Measurements from ENCODE around the gene NENF. TPM values are rescaled to one million over a fixed set of nuclear protein-coding genes. Genes with fewer than 3 reads are reported as not detected.
"Not testable (repeated sequence)": the region's sequence is repeated elsewhere in the genome, so short reads cannot be mapped to it uniquely, and the experiment has no call there.

NENF gene
- total RNA-seq = 40.9 TPM

DNA sequence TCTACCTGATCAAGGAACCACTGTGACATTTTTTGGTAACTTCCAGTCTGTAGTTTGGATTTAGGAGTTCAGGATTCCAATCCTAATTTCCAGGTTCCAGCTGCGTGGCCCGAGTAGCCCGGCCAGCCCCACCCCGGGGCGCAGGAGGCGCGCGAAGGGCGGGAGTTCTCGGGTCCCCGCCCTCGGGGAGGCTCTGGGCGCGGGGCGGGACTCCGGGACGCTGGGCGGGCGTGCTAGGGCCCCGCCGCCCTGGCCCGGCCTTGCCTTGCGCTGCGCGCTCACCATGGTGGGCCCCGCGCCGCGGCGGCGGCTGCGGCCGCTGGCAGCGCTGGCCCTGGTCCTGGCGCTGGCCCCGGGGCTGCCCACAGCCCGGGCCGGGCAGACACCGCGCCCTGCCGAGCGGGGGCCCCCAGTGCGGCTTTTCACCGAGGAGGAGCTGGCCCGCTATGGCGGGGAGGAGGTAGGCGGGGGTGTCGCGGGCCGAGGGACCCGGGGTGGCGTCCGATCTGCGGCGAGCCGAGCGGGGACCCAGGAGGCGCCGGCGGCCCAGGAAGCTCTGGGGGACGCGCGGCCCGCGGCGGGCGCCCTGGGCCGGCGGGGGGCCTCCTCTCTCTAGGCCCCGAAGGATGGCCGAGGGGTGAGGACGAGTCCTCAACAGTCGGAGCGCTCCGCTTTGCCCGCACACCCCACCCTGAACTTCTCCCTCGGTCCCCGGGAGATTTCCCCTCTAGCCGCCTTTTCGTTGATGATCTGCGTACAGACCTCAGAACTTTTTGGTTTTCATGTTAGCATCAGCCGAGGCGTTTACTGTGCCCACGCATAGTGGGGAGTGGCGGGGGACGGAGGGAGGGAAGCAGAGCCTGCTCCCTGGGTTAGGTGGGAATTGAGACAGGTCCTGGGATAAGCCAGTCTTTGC is at the start of gene NENF:
Gene NENF, plus strand, starts transcription at position 260 of the 916 bp plus-strand sequence. Its CDS starts 24 bp downstream, at position 284.
- ATAC-seq = peak; percentile 99

DNA sequence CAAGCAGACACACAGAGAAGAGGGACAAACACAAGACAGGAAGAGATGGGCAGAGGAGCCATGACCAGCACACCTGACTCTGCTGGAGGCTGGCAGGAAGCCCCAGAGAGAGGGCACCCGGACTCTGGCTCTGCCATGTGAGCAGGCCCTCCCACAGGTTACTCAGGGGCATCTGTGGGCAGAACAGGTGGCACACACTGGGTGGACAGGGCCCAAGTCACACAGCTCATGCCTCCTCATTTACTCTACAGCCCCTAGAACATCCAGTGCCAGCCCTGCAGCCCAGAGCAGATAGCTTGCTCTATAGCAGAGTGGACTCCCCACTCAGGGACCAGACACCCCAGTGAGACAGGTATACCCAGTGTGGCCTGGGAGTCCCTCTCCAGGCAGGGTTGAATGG is 46.7 kb upstream of the NENF start:
- peak; percentile 23 for ATAC-seq

DNA sequence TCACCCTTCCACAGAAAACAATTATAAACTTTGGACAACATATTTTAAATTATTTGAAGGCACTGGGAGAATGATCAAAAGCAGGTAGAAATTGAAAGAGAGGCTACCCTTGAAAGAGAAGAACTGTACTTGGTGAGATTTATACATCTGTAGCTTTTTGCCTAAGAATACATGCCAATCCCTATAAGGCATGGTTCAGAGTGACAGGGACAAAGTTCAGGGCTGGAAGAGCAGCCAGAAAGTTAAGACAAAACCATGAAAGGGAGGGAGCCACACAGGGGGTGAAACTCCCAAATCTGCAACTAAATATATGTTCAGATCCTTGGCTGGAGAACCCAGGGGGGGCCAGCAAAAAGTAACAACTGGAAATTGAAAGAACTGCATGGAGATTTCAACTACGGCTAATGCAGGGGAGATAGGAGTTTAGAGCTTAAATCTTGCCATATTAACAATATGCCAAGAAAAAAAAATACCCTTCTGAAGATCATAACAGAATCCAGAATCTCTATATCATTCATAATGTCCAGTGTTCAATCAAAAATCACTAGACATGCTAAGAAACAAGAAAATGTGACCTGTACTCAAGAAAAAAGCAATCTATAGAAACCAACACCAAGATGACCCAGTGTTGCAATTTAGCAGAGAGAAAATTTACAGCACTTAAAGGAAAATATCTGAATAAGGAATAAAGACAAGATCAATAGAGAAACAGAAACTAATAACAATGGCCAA is 43.6 kb upstream of the NENF start:
- no peak for ATAC-seq

DNA sequence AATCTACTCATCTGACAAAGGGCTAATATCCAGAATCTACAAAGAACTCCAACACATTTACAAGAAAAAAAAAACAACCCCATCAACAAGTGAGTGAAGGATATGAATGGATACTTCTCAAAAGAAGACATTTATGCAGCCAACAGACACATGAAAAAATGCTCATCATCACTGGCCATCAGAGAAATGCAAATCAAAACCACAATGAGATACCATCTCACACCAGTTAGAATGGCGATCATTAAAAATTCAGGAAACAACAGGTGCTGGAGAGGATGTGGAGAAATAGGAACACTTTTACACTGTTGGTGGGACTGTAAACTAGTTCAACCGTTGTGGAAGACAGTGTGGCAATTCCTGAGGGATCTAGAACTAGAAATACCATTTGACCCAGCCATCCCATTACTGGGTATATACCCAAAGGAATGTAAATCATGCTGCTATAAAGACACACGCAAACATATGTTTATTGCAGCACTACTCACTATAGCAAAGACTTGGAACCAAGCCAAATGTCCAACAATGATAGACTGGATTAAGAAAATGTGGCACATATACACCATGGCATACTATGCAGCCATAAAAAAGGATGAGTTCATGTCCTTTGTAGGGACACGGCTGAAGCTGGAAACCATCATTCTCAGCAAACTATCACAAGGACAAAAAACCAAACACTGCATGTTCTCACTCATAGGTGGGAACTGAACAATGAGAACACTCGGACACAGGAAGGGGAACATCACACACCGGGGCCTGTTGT is 36.9 kb upstream of the NENF start:
- ATAC-seq = not testable (repeated sequence)

DNA sequence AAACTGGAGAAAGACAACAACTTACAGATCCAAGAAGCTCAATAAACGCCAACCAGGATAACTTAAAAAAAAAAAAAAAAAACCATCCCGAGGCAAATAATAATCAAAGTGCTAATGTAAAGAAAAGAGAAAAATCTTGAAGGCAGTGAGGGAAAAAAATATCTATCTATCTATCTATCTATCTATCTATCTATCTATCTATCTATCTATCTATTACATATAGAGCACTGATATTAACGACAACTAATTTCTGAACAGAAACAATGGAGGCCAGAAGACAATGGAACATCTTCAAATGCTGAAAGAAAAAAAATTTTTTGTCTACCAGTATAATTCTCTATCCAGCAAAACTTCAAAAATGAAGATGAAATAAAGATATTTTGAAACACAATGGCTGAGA is 36.1 kb upstream of the NENF start:
- ATAC-seq = no peak

DNA sequence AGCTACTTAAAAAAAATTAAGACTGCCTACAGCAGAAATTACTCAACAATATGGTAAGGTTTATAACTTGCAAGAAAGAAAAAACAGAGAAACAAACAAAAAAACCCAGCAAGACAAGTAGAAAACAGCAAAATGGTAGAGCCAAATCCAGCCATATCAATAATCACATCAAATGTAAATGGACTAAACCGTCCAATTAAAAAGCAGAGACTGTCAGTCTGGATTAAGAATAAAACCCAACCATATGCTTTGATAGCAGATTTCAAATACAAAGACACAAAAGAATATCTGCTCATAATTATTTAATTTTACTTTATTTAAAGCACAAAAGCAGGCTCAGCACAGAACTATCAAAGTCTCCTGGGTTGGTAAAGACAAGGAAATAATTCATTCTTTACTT is 35.5 kb upstream of the NENF start:
- no peak for ATAC-seq

DNA sequence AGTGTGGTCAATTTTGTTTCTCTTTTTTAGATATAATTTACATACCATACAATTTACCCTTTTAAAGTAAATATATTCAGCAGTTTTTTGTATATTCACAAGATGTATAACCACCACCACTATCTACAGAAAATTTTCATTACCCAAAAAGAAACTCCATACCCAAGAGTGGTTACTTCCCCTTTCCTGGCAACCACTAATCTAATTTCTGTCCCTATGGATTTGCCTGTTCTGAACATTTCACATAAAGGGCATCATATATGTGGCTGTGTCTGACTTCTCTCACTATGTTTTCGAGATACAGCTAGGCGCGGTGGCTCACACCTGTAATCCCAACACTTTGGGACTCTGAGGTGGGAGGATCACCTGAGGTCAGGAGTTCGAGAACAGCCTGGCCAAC is 31.7 kb upstream of the NENF start:
- ATAC-seq = no peak

DNA sequence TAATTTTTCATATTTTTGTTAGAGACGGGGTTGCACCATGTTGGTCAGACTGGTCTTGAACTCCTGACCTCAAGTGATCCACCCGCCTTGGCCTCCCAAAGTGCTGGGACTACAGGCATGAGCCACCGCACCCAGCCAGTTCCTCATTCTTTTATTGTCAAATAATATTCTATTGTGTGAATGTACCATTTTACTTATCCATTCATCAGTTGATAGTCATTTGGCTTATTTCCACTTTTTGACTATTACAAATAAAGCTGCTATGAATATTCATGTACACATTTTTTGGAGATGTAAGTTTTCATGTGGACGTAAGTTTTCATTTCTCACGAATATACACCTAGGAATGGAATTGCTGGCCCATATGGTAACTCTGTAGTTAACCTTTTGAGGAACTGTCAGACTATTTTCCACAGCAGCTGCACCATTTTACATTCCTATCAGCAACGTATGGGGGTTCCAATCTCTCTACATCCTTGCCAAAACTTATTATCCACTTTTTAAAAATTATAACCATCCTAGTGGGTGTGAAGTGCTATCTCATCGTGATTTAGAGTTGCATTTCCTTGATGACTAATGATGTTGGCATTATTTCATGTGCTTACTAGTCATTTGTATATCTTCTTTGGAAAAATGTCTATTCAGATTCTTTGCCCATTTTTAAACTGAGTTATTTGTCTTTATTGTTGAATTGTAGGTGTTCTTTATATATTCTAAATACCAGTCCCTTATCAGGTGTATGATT is 30.7 kb upstream of the NENF start:
- peak; percentile 68 for ATAC-seq

DNA sequence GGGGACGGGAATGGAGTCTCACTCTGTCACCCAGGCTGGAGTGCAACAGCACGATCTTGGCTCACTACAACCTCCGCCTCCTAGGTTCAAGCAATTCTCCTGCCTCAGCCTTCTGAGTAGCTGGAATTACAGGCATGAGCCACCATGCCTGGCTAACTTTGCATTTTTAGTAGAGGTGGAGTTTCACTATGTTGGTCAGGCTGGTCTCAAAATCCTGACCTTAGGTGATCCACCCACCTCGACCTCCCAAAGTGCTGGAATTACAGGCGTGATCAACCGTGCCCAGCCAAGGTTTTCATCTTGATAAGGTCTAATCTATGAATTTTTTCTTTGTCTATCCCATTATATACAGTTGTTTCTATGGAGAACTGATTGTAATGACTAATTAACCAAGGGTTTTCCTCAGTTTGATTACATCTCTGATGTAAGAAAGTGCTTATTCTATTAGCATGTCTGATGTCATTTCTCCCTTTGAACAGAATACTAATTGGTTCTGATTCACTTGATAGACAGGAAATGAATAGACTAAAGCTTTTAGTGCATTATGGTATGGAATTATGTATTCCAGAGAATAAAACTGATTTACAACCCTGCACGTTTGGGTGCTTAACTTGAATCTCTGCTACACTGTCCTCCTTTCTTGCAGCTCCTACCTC is 29.9 kb upstream of the NENF start:
- peak; percentile 43 for ATAC-seq

DNA sequence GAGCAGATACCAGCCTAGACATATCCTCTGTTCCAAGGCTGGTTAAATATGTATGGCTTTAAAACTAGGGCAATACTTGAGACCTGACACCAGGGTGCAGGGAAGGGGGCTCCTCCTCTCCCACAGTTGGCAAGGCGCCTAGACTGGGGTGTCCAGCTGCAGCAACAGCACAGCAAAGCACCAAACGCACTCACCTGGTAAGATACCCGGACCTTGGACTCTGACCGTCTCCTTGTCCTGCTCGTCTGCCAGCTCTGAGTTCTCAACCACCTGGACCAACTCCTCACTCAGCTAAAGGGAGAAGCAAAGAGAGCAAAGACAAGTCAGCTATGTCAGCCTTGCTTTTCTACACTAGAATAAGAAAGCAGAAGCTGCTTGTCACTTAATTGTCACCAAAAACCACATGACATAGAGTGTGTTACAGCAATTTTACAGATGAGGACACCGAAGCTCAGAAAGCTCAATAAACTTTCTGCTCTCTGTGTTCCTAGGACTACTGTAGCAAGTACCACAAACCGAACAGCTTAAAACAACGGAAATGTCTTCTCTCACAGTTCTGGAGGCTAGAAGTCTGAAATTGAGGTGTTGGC is 22.4 kb upstream of the NENF start:
- no peak for ATAC-seq

DNA sequence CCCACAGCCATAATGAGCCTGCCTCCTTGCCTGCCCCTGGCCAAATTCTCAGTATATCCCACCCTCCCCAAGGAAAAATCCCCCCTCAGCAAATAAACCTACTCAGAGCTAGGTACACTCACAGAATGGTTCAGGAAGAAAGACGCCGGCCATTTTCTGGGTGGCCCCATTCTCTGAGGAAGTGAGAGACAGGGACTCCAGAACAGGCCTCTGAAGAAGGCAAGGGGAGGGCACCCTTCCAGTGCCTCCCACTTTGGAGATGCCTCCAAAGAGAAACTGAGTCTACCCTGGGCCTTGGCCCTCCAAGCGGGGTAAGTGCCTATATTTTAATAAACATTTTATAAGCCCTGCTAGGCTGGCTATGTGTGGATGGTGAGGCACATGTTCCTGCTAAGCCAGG is 20.3 kb upstream of the NENF start:
- no peak for ATAC-seq

DNA sequence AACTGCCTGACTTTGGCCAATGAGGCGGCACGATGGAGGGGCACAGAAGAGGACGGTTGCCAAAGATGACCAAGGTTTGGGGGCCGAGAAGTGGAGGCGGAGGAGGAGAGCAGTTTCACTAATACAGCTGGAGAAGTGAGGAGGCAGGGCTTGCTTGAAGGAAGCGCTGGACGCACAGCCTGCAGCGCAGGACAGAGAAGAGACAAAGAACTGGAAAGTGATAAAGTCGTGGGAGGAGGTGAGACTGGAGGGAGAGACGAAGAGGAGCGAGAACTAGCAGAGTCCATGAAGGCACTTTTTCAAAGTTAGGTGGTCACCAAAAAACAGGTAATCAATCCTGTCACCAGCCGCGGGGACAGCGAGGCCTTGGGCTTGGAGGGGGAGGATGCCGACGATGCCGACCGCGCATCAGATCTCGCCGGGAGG is 18.8 kb upstream of the NENF start:
- peak; percentile 5 for ATAC-seq

DNA sequence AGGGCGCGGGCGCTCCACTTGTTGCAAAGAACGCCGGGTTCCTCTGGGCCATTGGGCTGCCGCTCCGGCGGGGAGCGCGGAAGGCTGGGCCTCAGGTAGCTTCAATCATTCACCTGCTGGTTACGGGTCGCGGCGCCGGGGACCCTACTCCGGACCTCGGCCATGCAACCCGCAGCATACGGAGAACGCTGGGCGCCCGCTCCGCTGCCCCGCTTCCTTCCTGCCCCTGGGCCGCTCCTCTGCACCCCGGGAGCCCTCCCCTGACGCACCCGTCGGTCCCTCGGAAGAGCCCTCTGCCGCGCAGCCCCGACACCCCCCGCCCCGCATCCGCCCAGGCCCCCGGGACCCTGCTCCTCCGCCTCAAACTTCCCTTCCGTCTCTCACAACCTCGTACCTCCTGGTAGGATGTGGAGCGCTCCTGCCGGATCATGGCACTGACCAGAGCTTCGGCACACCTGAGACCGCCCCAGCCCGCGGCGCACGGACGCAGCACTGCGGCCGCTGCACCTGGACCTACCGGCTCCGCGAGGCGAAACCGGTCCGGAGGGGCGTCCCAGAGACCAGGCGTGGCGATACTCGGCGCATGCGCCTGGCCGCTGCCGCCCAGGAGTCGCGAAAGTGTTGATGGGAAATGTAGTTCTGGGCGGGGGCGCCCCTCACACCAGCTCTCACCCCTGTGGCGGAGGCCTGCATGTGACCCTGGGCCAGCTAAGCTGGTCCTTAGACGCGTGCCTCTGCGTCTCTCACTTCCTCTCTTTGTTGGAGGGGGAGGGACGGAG is 18.2 kb upstream of the NENF start, which contains the start of gene PACC1:
Gene PACC1, minus strand, starts transcription at position 559 of the 779 bp plus-strand sequence. Its CDS starts 129 bp downstream, at position 430.
- ATAC-seq = peak; percentile 93

DNA sequence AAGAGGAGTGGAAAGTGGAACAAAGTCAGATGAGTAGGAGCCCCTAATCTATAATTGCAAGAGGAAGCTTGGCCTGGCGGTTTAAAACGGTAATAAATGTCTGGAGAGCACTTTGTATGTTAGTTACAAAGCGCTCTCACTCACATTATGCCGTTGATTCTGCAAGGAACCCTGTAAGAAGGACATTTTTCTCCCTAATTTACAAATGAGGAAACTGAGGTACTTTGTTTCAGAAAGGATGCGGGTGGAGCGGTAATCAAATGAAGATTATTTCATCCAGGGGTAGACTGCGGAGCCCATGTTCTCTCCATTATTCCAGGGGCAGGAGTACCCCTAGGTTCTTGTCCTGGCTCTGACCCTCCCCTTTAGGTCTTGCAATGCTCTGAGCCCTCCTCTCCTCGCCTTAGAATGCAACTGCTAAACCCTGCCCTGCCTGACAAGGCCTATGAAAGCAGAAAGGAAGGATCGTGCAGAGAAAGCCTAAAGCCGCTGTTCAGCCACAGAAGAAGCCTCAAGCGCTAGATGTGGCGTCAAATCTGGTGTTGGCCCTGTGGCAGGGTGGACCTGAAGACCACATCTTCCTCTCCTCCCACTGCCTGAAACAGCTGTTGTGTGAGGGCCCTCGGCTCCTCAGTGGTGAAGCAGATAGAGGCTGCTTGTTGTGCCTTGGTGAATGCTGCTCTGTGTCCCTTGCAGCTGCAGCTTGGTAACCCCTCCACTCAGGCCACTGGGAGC is 17.4 kb upstream of the NENF start:
- ATAC-seq = no peak

DNA sequence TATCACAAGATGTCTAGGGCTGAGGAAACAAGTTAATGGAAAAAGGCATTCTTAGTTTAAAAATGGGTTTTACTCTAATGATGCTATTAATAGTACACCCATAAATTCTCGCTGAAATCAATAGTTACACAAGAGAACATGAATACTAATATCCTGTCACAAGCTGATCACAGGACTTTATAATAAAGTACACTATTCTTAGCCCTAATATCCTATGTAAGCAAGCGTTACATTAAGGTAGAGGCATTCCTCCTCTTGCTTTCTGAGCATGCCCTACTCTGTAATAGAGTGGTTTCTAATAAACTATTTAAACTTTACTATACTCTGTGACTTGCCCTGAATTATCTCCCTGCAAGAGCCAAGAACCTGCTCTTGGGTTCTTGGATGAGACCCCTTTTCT is 11.6 kb upstream of the NENF start:
- ATAC-seq = no peak

DNA sequence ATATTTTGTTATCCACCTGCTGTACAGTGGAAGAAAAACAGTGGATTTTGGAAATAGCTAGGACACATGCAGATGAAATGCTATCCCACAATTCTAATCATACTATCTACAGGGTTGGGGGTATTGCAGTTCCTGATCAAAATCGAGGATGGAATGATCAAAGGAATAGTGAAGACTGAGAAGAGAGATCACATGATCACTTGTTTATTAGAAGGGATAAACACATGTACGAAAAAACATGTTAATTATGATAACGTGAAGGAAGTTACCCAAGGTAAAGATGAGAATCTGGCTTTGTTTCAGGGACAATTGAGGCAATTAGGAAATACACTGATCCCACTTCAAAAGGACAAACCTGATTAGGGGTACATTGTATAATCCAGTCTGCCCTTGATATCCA is 8.8 kb upstream of the NENF start:
- no peak for ATAC-seq

DNA sequence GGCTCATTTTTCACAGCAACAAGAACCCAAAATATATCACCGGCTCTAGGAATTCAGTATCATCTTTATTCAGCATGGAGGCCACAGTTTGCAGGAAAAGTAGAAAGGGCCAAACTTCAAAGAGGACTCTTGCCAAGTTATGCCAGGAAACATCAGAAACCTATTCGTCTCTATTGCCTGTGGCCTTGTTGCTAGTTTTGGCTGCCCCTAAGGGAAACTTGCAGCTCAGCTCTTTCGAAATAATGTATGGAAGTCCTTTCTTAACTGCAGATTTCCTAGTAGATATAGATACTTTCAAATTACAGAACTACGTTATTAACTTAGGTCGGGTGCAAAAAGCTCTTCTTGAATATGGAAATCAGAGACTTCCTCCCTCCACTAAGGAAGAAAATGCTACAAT is 4.2 kb upstream of the NENF start:
- ATAC-seq = no peak

DNA sequence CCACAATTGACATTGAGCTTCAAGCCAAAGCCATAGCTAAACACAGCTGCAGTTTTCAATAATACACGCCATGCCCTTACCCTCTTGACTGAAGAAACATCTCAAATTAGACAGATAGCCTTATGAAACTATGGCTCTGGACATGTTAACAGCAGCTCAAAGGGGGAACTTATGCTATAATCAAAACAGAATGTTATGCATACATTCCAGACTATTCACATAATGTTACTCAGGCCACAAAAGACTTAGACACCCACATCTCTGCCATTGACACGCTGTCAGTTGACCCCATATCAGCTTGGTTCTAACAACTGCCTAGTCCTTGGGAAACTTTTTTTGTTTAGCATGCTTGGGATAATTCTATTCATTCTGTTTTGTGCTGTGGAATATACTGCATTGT is 2.3 kb upstream of the NENF start:
- no peak for ATAC-seq

DNA sequence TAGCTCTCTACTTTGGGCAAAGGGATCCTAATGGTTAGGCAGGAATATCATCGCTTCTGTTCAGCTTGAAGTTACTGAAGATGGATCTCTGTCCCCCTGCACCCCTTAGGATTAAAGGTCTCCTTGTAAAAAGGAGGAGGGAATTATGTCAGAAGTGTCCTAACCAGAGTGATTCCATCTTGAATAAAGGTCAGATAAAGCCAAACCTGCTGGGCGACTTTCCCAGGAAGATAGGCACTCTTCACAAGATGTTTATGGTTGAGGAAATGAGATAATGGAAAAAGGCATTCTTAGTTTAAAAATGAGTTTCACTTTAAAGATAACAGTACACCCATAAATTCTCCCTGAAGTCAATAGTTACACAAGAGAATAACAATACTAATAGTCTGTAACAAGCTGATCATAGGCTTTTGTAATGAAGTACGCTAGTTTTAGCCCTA is 1.7 kb upstream of the NENF start:
- ATAC-seq = no peak

DNA sequence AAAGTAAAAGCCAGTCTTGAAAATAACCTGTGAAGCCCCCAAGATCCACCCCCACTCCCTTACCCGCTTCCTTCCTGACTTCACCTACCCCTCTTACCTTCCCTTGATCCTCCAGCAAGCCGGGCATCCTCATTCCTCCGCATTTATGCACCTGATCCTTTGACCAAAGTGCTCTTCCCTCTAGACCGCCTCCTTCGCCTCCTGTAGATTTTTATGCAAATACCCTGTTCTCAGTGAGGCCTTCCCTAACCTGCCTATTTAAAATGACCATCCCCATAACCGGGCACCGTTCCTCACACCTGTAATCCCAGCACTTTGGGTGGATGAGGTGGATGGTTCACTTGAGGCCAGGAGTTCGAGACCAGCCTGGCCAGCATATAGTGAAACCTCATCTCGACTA is 1.1 kb upstream of the NENF start:
- no peak for ATAC-seq

All from esophagus mucosa (tissue), 1 donor.